Subcutaneous adipose tissue (tissue), 4 donors: ENCODE data around the gene DES. TPM values are rescaled to one million over a fixed set of nuclear protein-coding genes. Genes with fewer than 3 reads are reported as not detected.

ENCODE experiments used
- CTCF ChIP-seq: fragments of 450-650 bp; IDR thresholded peaks from one replicate; pipeline ENCODE4 v1.5.1; 2016; ENCODE audit warnings: low read depth, mild to moderate bottlenecking, control low read depth, antibody characterized with exemption, moderate library complexity
- total RNA-seq, 4 donors: library from RNA; depleted of rRNA; stranded (reverse); fragments of >200 nt; gene quantifications; one replicate each; pipeline ENCODE4 v1.1.0, GENCODE V29; 2016

The DES gene
- total RNA-seq, 4 donors from 2014 or later = 3.1 to 28.8 (median 13.3) TPM

- no peak for TF ChIP-seq CTCF
Observed at GRCh38 chr2:219461669-219462068, 43.5 kb downstream of the DES start.

GRCh38 chr2:219462349-219462748 lies 44.2 kb downstream of the DES start:
- no peak for TF ChIP-seq CTCF

- no peak for TF ChIP-seq CTCF
Observed at GRCh38 chr2:219464286-219465032, 46.3 kb downstream of the DES start.

GRCh38 chr2:219465659-219466561 lies 47.7 kb downstream of the DES start:
- TF ChIP-seq CTCF = no peak

- no peak for TF ChIP-seq CTCF
Observed at GRCh38 chr2:219466816-219467735, 48.9 kb downstream of the DES start.

- no peak for TF ChIP-seq CTCF
Observed at GRCh38 chr2:219467736-219468075, 49.5 kb downstream of the DES start.
